Astrocyte (in vitro differentiated cells and primary cell): ENCODE measurements around the gene ME2.

Source experiments
- EZH2 ChIP-seq: IDR thresholded peaks from 2 replicates; pipeline ENCODE4 v1.6.1; 2012; ENCODE audit warnings: mild to moderate bottlenecking, low read length, inconsistent platforms; ENCODE audit not compliant: insufficient read depth
- TF ChIP-seq, protein P1 (sequence below): IDR thresholded peaks from 2 replicates; pipeline ENCODE4 v1.5.1; 2011; ENCODE audit warnings: low read depth, mild to moderate bottlenecking, inconsistent platforms, low read length, moderate library complexity; ENCODE audit not compliant: insufficient read depth

GRCh38 chr18:50898919-50899318, 20.0 kb downstream of the ME2 start:
- TF ChIP-seq, protein P1, sequence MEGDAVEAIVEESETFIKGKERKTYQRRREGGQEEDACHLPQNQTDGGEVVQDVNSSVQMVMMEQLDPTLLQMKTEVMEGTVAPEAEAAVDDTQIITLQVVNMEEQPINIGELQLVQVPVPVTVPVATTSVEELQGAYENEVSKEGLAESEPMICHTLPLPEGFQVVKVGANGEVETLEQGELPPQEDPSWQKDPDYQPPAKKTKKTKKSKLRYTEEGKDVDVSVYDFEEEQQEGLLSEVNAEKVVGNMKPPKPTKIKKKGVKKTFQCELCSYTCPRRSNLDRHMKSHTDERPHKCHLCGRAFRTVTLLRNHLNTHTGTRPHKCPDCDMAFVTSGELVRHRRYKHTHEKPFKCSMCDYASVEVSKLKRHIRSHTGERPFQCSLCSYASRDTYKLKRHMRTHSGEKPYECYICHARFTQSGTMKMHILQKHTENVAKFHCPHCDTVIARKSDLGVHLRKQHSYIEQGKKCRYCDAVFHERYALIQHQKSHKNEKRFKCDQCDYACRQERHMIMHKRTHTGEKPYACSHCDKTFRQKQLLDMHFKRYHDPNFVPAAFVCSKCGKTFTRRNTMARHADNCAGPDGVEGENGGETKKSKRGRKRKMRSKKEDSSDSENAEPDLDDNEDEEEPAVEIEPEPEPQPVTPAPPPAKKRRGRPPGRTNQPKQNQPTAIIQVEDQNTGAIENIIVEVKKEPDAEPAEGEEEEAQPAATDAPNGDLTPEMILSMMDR = no peak
- TF ChIP-seq EZH2 = no peak
